SK-N-SH (cell line): ENCODE results near the gene SCRG1. TPM values are rescaled to one million over a fixed set of nuclear protein-coding genes. Genes with fewer than 3 reads are reported as not detected.

Experiments
- CTCF ChIA-PET: fragments of 300-600, 350-600 bp; formaldehyde crosslinking; extraction: SDS; loops from one replicate; lab custom pipeline; 2021; lab: Yijun Ruan, JAX
- POLR2A ChIA-PET: fragments of 350-600 bp; sonication (Branson Sonifier 250); formaldehyde crosslinking; extraction: SDS; loops from one replicate; lab custom pipeline; 2020; ENCODE audit warnings: antibody characterized with exemption, inconsistent platforms; lab: Yijun Ruan, JAX
- DNase-seq: peaks from one replicate; pipeline ENCODE4 v3.0.0; 2012
- H2AFZ ChIP-seq: fragments of 200-600 bp; sonication (generic); 2 replicates; pipeline ENCODE4 v1.8.1; 2016; ENCODE audit warnings: antibody characterized with exemption, mild to moderate bottlenecking, low read depth
- H3F3A ChIP-seq: fragments of 200-600 bp; sonication (generic); replicated peaks from 2 replicates; pipeline ENCODE3; 2016; ENCODE audit warnings: antibody characterized with exemption, mild to moderate bottlenecking; ENCODE audit not compliant: insufficient read depth
- H3K27ac ChIP-seq, 2 experiments: fragments of 200-500 bp in 1 of 2; fragments of 200-600 bp in 1 of 2; sonication (Bioruptor generic) in 1 of 2; sonication (generic), shearing (Covaris generic) in 1 of 2; 2 replicates each; pipeline versions ENCODE4 v1.5.1 to v1.6.1; 2014 to 2016; ENCODE audit warnings: low read depth in 2 of 2, inconsistent platforms in 1 of 2, low read length in 1 of 2, mild to moderate bottlenecking in 1 of 2, mixed read lengths in 1 of 2
- H3K27me3 ChIP-seq: fragments of 200-600 bp; sonication (generic), shearing (Covaris generic); 2 replicates; pipeline ENCODE4 v1.6.1; 2016; ENCODE audit warnings: mixed run types; ENCODE audit not compliant: insufficient read depth
- H3K36me3 ChIP-seq, 2 experiments: fragments of 200-500 bp in 1 of 2; fragments of 200-600 bp in 1 of 2; sonication (Bioruptor generic) in 1 of 2; sonication (generic) in 1 of 2; replicated peaks in 1 of 2; 2 replicates each; pipeline versions ENCODE3 to v1.5.1; 2014 to 2016; ENCODE audit warnings: low read length in 1 of 2, mild to moderate bottlenecking in 1 of 2; ENCODE audit not compliant: insufficient read depth in 2 of 2, control insufficient read depth in 1 of 2
- H3K4me1 ChIP-seq, 2 experiments: fragments of 200-500 bp in 1 of 2; fragments of 200-600 bp in 1 of 2; sonication (Bioruptor generic) in 1 of 2; sonication (generic), shearing (Covaris generic) in 1 of 2; 2 replicates each; pipeline versions ENCODE4 v1.5.1 to v1.6.1; 2014 to 2016; ENCODE audit warnings: low read depth in 1 of 2, low read length in 1 of 2, mixed run types in 1 of 2; ENCODE audit not compliant: insufficient read depth in 2 of 2, control insufficient read depth in 1 of 2
- H3K4me2 ChIP-seq: fragments of 200-600 bp; sonication (generic), shearing (Covaris generic); 2 replicates; pipeline ENCODE4 v1.6.1; 2017; ENCODE audit warnings: mixed run types
- H3K4me3 ChIP-seq, 2 experiments: fragments of 200-500 bp in 1 of 2; fragments of 200-600 bp in 1 of 2; sonication (Bioruptor generic) in 1 of 2; sonication (generic), shearing (Covaris generic) in 1 of 2; 2 replicates each; pipeline versions ENCODE4 v1.5.1 to v1.8.1; 2014 to 2016; ENCODE audit warnings: low read depth in 2 of 2, inconsistent platforms in 1 of 2, low read length in 1 of 2, mild to moderate bottlenecking in 1 of 2, mixed read lengths in 1 of 2, moderate library complexity in 1 of 2
- H3K79me2 ChIP-seq: fragments of 200-600 bp; sonication (generic); 2 replicates; pipeline ENCODE4 v1.8.1; 2017; ENCODE audit warnings: mild to moderate bottlenecking; ENCODE audit not compliant: insufficient read depth
- H3K9ac ChIP-seq: fragments of 200-600 bp; sonication (generic); 2 replicates; pipeline ENCODE4 v1.6.1; 2017; ENCODE audit warnings: mixed run types
- H3K9me2 ChIP-seq: fragments of 200-600 bp; sonication (generic); 2 replicates; pipeline ENCODE4 v1.6.1; 2017; ENCODE audit warnings: mixed run types
- H3K9me3 ChIP-seq: fragments of 200-600 bp; sonication (generic); 2 replicates; pipeline ENCODE4 v1.6.1; 2017; ENCODE audit warnings: mixed run types, mild to moderate bottlenecking, moderate library complexity
- H4K20me1 ChIP-seq: fragments of 200-600 bp; sonication (generic); 2 replicates; pipeline ENCODE4 v1.6.1; 2017; ENCODE audit warnings: mild to moderate bottlenecking, mixed run types; ENCODE audit not compliant: insufficient read depth
- CHD2 ChIP-seq: fragments of 150-350 bp; IDR thresholded peaks from 2 replicates; pipeline ENCODE4 v1.6.1; 2018; ENCODE audit warnings: low read length; ENCODE audit not compliant: partially characterized antibody
- CTCF ChIP-seq: fragments of 200-600 bp; sonication (generic); IDR thresholded peaks from 2 replicates; pipeline ENCODE4 v1.6.1; 2017; ENCODE audit warnings: antibody characterized with exemption, mild to moderate bottlenecking, moderate library complexity
- ELF1 ChIP-seq: IDR thresholded peaks from 2 replicates; pipeline ENCODE4 v1.4.0; 2012
- EP300 ChIP-seq, 2 experiments: IDR thresholded peaks; 2 replicates each; pipeline versions ENCODE4 v1.4.0 to v1.6.1; 2012; ENCODE audit warnings: borderline replicate concordance in 1 of 2, low read depth in 1 of 2, low read length in 1 of 2
- EZH2phosphoT487 ChIP-seq: fragments of 200-600 bp; sonication (generic); IDR thresholded peaks from 2 replicates; pipeline ENCODE4 v1.6.1; 2017; ENCODE audit warnings: low read depth, mixed run types, mild to moderate bottlenecking, antibody characterized with exemption, moderate library complexity, borderline replicate concordance
- FOSL2 ChIP-seq: IDR thresholded peaks from 2 replicates; pipeline ENCODE4 v1.4.0; 2012; ENCODE audit warnings: low read depth, mild to moderate bottlenecking, moderate library complexity, borderline replicate concordance
- FOXM1 ChIP-seq: IDR thresholded peaks from 2 replicates; pipeline ENCODE4 v1.4.0; 2012; ENCODE audit warnings: low read depth, mild to moderate bottlenecking
- GABPA ChIP-seq: IDR thresholded peaks from 2 replicates; pipeline ENCODE4 v1.4.0; 2012; ENCODE audit warnings: low read depth, mild to moderate bottlenecking
- GATA2 ChIP-seq: sonication (generic); formaldehyde crosslinking; IDR thresholded peaks from 2 replicates; pipeline ENCODE4 v1.5.0; 2020; ENCODE audit warnings: mild to moderate bottlenecking, missing genetic modification reagents
- JUND ChIP-seq: IDR thresholded peaks from 2 replicates; pipeline ENCODE4 v1.4.0; 2012
- MEF2A ChIP-seq: IDR thresholded peaks from 2 replicates; pipeline ENCODE4 v1.4.0; 2012; ENCODE audit warnings: low read depth, borderline replicate concordance
- MXI1 ChIP-seq: IDR thresholded peaks from 2 replicates; pipeline ENCODE4 v1.6.1; 2012; ENCODE audit warnings: mild to moderate bottlenecking, low read depth, low read length, improper control_type of control experiment
- NRF1 ChIP-seq: IDR thresholded peaks from 2 replicates; pipeline ENCODE4 v1.6.1; 2012; ENCODE audit warnings: low read depth, mild to moderate bottlenecking, low read length
- POLR2AphosphoS5 ChIP-seq: IDR thresholded peaks from 2 replicates; pipeline ENCODE4 v1.6.1; 2012; ENCODE audit warnings: low read depth, low read length
- RAD21 ChIP-seq: IDR thresholded peaks from 2 replicates; pipeline ENCODE4 v1.6.1; 2012; ENCODE audit warnings: mild to moderate bottlenecking, low read length
- RCOR1 ChIP-seq: fragments of 150-350 bp; IDR thresholded peaks from 2 replicates; pipeline ENCODE4 v1.6.1; 2017; ENCODE audit warnings: antibody characterized with exemption, low read length
- RFX5 ChIP-seq: IDR thresholded peaks from 2 replicates; pipeline ENCODE4 v1.6.1; 2012; ENCODE audit warnings: mild to moderate bottlenecking, improper control_type of control experiment, low read length
- SIN3A ChIP-seq: IDR thresholded peaks from 2 replicates; pipeline ENCODE4 v1.6.1; 2012; ENCODE audit warnings: low read depth, mild to moderate bottlenecking, low read length, moderate library complexity, borderline replicate concordance
- SMC3 ChIP-seq: IDR thresholded peaks from 2 replicates; pipeline ENCODE4 v1.6.1; 2012; ENCODE audit warnings: low read depth, low read length, improper control_type of control experiment
- TAF1 ChIP-seq: IDR thresholded peaks from 2 replicates; pipeline ENCODE4 v1.6.1; 2012; ENCODE audit warnings: low read depth, mild to moderate bottlenecking, low read length, moderate library complexity, borderline replicate concordance
- TCF12 ChIP-seq: IDR thresholded peaks from 2 replicates; pipeline ENCODE4 v1.4.0; 2012
- YY1 ChIP-seq: IDR thresholded peaks from 2 replicates; pipeline ENCODE4 v1.4.0; 2012; ENCODE audit warnings: low read depth, mild to moderate bottlenecking
- whole genome bisulfite sequencing: methylation state at CpG from one replicate; pipeline ENCODE4 v1.1.6; 2017; ENCODE audit warnings: low lambda C conversion rate; 5-methylcytosine and 5-hydroxymethylcytosine counted together
- polyA plus RNA-seq, 3 experiments: library from polyadenylated mRNA; depleted of rRNA; stranded (reverse); fragments of >200 nt; gene quantifications; 2 replicates each; pipeline ENCODE4 v1.2.3, GENCODE V29; 2012
- TF ChIP-seq, protein P1 (sequence below): IDR thresholded peaks from 2 replicates; pipeline ENCODE4 v1.6.1; 2012; ENCODE audit warnings: mild to moderate bottlenecking, low read depth, low read length, moderate library complexity
- TF ChIP-seq, protein P2 (sequence below): IDR thresholded peaks from 2 replicates; pipeline ENCODE4 v1.4.0; 2012; ENCODE audit warnings: low read depth
- TF ChIP-seq, protein P3 (sequence below): fragments of 150-350 bp; IDR thresholded peaks from 2 replicates; pipeline ENCODE4 v1.6.1; 2016; ENCODE audit warnings: mild to moderate bottlenecking, low read depth, low read length

The SCRG1 gene
- polyA plus RNA-seq, 1 of the 3 experiments (the other 2 are of a cell fraction), result 0.16 TPM

- TF ChIP-seq CTCF (no peak), MEF2A (no peak), SMC3 (no peak), RAD21 (no peak), SIN3A (no peak), EP300 (IDR thresholded peaks at IDR 0.05; ENCODE audit: borderline replicate concordance in 1 of 2, low read depth in 1 of 2, low read length in 1 of 2) (no peak), FOSL2 (no peak), TAF1 (no peak)
These were observed 19.0 kb downstream of the SCRG1 start (continued) for GRCh38 chr4:173379929-173380328.

- peak overlapping the region; percentile 78; the same call in 1 of the 2 replicates for H3K4me2 ChIP-seq
- no peaks in the 10 kb centered on the region for H3K9me2 ChIP-seq
- peaks cover 55% of the 10 kb centered on the region for H3K79me2 ChIP-seq
- H3K4me3 ChIP-seq, result no peak overlapping the region
- WGBS, result 92% methylated on average over 2 of the region's 2 CpGs
- peaks cover 2 to 10% of the 10 kb centered on the region in 2 experiments for H3K4me1 ChIP-seq
- ChIA-PET POLR2A (no interaction called here), CTCF (interaction anchor here (0.6 to 1.4 kb wide), 2 partner anchors 44 to 47 kb away, joined by 3 to 4 read pairs; no protein-coding TSS in a partner anchor)
- no peak for TF ChIP-seq GATA2 (CRISPR knock-in tag)
- no peak for TF ChIP-seq SMC3
- TF ChIP-seq ELF1, result no peak
- TF ChIP-seq NRF1, result no peak
- TF ChIP-seq RCOR1, result no peak
- TF ChIP-seq POLR2AphosphoS5, result no peak
- TF ChIP-seq, protein P1, sequence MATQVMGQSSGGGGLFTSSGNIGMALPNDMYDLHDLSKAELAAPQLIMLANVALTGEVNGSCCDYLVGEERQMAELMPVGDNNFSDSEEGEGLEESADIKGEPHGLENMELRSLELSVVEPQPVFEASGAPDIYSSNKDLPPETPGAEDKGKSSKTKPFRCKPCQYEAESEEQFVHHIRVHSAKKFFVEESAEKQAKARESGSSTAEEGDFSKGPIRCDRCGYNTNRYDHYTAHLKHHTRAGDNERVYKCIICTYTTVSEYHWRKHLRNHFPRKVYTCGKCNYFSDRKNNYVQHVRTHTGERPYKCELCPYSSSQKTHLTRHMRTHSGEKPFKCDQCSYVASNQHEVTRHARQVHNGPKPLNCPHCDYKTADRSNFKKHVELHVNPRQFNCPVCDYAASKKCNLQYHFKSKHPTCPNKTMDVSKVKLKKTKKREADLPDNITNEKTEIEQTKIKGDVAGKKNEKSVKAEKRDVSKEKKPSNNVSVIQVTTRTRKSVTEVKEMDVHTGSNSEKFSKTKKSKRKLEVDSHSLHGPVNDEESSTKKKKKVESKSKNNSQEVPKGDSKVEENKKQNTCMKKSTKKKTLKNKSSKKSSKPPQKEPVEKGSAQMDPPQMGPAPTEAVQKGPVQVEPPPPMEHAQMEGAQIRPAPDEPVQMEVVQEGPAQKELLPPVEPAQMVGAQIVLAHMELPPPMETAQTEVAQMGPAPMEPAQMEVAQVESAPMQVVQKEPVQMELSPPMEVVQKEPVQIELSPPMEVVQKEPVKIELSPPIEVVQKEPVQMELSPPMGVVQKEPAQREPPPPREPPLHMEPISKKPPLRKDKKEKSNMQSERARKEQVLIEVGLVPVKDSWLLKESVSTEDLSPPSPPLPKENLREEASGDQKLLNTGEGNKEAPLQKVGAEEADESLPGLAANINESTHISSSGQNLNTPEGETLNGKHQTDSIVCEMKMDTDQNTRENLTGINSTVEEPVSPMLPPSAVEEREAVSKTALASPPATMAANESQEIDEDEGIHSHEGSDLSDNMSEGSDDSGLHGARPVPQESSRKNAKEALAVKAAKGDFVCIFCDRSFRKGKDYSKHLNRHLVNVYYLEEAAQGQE, result no peak
- TF ChIP-seq YY1, result no peak
- TF ChIP-seq JUND, result no peak
- no peak for TF ChIP-seq RFX5
- TF ChIP-seq CHD2, result no peak
- TF ChIP-seq TCF12, result no peak
- no peak for TF ChIP-seq EZH2phosphoT487
- TF ChIP-seq MXI1, result no peak
- TF ChIP-seq, protein P2, sequence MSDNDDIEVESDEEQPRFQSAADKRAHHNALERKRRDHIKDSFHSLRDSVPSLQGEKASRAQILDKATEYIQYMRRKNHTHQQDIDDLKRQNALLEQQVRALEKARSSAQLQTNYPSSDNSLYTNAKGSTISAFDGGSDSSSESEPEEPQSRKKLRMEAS, result no peak
- no peak for TF ChIP-seq TAF1
- no peak for TF ChIP-seq GABPA
- no peak for TF ChIP-seq FOXM1
- TF ChIP-seq RAD21, result no peak
- TF ChIP-seq, protein P3, sequence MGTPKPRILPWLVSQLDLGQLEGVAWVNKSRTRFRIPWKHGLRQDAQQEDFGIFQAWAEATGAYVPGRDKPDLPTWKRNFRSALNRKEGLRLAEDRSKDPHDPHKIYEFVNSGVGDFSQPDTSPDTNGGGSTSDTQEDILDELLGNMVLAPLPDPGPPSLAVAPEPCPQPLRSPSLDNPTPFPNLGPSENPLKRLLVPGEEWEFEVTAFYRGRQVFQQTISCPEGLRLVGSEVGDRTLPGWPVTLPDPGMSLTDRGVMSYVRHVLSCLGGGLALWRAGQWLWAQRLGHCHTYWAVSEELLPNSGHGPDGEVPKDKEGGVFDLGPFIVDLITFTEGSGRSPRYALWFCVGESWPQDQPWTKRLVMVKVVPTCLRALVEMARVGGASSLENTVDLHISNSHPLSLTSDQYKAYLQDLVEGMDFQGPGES, result no peak
- H3K27ac ChIP-seq, result peak overlapping the region in 1 of 2 experiments; percentile 26; a peak in 1 of 4 replicates
- H3K9me3 ChIP-seq, result no peaks in the 10 kb centered on the region
- H3K36me3 ChIP-seq, result peaks cover 22 to 28% of the 10 kb centered on the region in 2 experiments
- no peak for DNase-seq
- no peak overlapping the region for H3K9ac ChIP-seq
- no peaks in the 10 kb centered on the region for H3K27me3 ChIP-seq
- peak overlapping the region; percentile 37; the same call in 1 of the 2 replicates for H2AFZ ChIP-seq
- H4K20me1 ChIP-seq, result no peaks in the 10 kb centered on the region
- peaks cover 17% of the 10 kb centered on the region for H3F3A ChIP-seq
These were observed 24.3 kb downstream of the SCRG1 start for GRCh38 chr4:173374588-173374987.
